GM19455 (cell line): ENCODE measurements around the gene BTBD9.

ENCODE experiments used
- ATAC-seq: cut with Tn5 transposase; IDR thresholded peaks from one replicate; pipeline ENCODE4 v1.9.1; 2021; ENCODE audit not compliant: unreplicated experiment

BTBD9 gene

DNA sequence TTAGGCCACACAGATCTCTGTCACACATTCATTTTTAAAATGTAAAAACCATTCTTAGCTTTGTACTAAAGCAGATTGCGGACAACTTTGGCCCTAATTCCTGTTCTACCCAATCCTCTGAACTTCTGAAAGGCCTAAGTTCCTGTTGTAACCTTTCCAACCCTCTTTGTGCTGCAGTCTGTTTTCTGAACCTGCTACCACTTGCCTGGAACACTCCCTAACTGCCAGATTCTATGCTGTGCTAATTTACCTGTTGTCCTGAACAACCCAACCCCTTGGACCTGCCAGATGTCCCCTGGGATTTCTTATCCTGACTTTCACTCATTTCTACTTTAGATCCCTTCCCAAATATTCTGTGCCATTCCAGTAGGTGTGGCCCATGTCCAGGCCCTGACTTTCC, 421.5 kb downstream of the BTBD9 start:
- ATAC-seq: no peak

DNA sequence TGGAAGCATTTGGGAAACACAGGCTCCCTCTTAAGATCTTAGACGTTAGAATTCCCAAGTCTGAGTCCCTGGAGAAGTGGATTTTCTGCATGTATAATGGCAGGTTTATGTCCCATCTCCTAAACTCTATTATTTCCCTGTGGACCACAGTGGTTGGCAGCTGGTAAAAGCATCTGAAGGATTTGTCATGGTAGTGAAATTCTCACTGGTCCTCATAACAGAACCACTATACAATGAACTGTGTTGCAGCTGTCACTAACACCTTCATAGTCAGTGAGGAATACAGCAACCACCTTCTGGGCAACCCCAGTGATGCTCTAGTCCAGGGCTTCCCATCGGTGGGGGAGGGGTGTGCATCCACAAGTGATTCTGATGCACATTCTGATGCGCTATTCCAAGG, 423.3 kb downstream of the BTBD9 start:
- ATAC-seq: no peak

DNA sequence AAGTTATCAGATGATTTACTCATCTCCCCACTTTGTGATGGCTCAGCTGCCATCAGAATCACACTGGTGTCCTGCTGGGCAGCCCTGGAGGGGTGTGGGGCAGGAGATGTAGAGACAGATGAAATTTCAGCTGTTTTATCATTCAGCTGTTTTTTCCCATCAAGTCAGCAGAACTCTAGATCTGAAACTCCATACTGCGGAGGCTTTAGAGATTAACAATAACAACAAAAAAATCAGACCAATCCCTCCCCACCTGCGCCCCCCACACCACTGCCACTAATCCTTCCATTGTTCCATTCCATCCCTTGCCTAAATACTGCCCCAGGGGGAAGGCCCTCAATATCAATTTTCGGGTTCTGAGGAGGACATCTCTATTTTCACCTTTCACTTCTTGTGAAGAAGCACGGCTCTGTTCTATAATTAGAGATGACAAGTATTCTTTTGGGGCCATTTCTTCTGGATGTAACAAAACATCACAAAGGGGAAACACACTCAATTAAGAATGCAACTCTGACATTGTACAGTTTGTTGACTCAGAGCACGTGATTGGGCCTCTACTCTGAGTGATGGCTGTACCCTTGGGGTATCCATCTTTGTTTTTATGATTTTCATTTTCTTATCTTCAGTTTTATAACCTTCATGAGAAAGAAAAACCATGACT, 423.9 kb downstream of the BTBD9 start:
- ATAC-seq: no peak

DNA sequence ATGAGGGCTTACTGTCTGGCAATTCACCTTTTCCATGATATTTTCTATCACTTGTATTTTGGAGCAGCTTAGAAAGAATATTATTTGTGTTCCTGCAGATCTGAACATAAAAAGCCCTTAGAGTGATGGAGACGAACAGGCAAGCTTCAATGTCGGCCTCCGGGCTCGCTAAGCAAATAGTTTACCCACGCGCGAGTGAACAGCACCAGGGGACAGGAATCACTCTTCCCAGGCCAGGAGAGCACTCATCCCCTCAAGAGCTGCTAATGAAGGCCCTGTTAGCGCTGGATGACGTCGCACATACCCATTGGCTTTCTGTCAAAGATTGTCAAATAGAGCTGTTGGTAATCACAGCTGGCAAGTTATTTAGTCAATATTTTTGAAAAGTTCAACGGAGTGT, 424.5 kb downstream of the BTBD9 start:
- no peak for ATAC-seq

DNA sequence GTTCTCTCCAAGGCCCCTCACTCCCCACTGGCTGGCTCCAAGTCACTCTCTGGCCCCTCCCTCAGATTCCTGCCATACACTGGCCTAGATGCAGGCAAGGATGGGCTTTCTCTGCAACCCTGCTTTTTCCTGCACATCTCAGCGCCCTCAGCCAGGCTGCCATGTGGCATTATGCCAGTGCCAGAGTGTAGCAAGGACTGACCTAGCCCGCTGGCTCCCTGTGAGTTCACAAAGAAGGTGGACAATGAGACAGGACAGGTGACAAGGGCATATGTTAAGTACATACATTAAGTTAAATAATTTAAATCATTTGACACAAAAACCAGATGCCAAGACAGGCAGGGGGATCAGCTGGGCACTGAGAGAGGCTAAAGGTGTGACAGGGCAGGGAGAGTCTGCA, 425.6 kb downstream of the BTBD9 start:
- ATAC-seq: no peak

DNA sequence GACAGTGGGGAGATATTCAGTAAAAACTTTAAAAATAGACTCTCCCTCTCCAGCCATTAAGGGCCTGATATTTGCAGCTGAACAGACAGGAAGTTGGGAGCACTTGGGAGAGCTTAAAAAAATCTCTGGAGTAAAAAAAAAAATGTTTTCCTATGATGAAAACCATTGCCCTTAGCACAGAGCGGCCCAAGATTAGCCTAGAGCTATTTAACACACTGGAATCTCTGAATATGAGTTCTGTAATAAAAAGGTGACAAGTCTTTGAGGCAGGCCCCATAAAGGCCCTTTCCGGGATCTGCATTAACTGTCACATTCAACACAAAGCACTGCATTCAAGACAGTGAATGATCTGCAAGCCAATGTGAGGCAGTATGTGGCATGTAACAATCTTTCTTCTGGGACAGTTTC, 426.5 kb downstream of the BTBD9 start:
- ATAC-seq: no peak

DNA sequence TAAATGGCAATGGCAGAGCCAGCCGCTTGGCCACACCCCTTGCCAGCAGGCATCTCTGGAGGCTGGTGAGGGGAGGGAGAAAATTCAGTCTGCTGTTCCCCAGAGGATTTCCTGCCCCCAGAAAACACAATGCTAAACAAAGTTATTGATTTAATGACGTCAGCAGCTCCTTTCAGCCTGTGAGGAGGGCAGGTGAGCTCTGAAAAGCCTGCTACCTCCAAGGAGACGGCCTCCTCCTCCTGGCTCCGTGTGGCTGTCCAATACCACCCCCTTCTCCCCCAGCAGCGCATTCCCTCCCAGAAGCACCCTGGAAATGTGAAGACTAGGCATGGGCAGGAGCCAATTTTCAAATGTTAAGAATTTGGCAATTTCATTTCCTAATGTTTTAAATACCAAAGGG, 427.1 kb downstream of the BTBD9 start:
- no peak for ATAC-seq

DNA sequence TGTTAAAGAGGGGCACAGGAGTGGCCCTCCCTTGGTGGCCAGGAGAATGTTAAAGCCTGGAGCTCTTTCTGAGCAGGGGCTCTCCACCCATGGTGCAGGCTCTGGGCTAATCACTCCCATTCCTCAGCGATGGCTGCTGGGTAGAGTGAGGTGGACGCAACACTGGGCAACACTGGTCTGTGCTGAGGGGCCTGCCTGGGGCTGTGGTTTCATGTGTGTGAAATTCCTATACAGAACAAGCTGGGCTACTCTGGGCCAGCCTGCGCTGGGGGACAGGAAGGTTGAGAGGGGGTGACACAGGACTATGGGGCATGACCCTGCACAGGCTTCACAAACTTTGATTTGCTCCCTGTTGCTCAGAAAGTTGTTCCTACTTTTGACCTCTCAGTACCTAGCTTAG, 427.6 kb downstream of the BTBD9 start:
- no peak for ATAC-seq

DNA sequence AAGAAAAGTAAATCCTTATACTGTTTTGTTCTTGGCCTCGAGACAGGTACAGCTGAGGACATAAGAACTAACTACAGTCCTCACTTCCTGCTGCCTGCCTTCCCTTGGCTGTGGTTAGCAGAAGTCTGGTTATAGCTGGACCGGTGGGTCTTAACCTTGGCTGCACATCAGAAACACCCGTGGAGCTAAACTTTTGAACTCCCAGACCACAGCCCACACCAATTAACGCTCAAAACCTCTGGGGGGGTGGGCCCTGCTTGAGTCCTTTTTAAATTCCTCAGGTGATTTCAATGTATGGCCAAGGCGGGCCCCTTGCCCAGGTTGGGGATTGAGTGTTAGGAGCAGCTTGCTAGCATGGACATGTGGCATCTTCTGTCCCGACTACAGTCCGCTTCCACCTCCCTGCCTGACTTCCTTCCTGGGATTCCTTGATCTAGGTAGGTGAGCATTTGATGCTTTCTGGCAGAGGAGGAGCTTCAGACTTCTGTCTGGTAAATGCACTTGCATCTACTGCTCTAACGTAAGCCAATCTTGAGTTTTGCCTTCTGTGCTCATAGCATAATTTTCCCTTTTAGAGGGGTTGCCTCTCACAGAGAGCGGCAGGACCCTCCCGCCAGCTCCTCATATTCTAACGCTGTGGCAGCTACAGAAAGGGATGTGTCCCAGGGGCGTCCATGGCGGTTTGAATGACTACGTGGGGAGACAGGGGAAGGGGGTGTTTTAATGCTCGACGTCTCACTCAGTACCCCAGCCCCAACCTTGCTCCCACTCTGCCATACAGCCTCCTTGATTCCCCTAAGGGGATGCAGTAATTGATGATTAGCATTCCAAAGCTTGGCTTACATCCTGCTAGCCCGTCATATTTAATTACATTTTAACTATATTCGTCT, 430.1 kb downstream of the BTBD9 start:
- no peak for ATAC-seq

DNA sequence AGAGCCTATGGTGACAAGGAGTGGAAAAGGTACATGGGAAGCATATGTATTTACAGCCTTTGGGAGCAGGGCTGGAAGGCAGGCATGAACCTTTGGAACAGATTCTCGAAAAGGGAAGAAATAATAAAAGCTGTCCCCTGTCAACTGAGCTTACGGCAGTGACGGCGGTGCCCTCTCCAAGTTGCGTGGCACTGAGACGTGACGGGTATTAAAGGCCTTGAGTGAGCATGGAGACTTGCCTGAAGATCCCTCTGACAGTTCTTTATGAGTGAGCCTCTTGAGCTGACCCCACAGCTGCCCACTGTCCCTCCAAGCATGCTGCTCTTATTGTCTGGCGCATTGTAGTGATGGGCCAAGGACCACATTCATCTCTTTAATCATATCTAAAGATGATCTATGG, 431.7 kb downstream of the BTBD9 start:
- no peak for ATAC-seq

DNA sequence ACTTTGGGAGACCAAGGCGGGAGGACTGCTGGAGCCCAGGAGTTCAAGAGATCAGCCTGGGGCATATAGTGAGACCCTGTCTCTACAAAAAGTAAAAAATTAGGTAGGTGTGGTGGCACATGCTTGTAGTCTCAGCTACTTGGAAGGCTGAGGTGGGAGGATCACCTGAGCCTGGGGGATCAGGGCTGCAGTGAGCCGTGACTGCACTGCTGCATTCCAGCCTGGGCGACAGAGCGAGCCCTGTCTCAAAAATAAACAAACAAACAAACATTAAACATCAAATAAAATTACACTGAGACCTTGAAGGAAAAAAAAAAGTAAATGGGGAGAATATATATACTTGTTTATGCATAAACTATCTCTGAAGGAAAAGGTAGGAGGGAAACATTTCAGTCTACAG, 432.4 kb downstream of the BTBD9 start:
- no peak for ATAC-seq

DNA sequence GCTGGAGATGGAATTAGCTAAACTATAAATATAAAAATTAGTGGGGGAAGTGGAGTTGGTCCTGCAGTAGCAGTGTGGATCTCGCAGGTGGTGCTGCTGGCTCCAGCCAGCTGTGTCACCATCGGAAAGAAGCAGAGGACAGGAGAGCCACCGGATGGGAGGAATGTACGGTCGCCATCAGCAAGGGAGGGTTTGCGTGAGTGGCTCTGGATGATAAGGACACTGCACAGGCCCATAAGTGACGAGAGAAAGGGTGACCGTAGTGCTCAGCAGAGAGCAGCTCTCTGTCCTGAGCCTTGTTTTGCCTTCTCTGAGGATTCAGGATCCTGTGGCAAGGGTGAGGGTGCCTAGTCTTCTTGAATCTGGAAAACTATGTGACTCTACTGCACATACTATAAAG, 441.5 kb downstream of the BTBD9 start:
- ATAC-seq: no peak

DNA sequence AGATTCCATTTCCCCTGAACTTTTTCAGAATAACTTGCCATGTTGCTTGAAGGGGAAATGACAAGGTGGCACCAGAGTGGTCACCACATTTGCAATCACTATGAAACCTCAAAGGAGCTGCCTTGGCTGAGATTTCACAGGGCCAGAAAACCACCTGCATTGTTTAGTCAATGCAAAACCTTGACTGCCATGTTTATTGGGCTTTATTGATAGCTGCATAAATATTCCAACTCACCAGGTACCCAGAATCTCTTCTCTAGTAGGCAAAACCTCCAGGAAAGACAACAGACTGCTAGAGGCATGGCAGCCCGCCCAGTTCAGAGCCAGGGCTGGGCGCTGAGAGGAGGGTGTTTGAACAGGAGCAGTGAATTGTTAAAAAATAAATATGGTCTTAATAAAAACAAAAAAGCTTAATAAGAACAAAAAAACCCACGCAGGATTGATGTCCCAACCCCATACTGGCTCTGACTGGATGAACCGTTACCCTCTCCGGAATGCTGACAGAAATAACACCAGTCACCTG, 444.6 kb downstream of the BTBD9 start:
- no peak for ATAC-seq

DNA sequence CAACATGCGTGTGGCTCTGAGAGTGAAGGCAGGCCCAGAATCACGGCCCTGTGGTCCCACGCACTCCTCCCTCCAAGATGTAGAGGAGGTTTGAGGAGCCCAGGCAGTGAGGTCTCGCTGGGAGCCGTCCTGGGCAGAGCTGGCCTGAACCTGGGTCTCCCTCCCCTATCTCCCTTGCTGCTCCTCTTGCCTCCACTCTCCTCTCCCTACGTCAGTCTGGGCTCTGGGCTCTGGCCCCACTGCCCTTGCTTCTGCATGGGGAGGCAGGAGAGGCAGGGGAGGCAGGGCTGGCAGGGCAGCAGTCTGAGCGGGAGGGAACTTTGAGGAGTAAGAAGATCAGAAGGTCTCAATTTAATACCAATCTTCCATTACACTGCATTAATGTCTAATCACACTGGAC, 445.1 kb downstream of the BTBD9 start:
- ATAC-seq: no peak

DNA sequence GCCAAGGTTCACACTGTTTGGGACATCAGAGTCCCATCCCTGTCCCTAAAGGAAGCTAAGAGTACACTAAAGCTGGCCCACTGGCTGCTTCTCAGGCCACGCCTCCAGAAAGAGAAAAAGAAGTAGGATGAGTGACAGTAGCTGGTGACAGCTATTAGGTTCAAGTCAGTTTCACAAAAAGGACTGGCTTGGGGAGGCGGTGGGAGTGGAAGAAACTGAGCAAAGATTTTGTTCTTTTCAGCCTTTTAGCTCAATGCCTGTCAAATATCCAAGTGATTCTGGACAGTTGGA, 445.5 kb downstream of the BTBD9 start:
- ATAC-seq: no peak

DNA sequence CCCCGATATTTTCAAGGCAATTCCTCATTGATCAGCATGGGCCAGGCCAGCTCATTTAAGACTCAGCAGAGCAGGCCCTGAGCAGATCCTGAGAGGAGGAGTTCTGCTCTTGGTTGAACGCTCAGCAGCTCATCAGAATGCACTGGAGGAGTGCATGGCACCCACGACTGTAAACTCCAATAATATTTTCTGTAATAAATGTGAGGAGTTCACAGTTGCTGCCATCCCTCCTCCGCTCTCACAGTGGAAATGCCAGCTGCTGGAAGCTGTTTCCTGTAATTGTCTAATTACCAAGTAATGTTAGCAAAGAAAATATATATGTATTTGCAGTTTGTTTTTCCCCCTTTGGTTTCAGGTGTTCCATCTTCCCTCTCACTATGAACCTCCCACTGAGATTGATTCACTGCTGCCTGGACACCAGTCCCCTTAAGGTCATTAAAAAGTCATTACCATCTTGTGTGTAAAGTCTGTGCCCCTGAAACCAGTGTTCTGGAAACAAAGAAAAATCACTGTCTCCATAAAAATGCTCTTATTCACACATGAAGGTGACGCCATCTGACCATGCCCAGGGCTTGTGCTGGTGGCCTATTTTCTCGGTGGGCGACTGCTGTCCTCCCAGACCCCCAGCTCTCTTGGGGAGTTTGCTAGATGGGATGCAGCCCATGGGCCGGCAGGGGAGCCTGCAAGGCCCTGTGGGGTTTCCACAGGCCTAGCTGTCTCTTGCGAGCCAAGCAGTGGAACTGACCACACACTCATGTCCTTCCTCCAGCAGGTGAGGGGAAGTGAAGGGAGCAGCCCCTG, 446.0 kb downstream of the BTBD9 start:
- ATAC-seq: no peak

DNA sequence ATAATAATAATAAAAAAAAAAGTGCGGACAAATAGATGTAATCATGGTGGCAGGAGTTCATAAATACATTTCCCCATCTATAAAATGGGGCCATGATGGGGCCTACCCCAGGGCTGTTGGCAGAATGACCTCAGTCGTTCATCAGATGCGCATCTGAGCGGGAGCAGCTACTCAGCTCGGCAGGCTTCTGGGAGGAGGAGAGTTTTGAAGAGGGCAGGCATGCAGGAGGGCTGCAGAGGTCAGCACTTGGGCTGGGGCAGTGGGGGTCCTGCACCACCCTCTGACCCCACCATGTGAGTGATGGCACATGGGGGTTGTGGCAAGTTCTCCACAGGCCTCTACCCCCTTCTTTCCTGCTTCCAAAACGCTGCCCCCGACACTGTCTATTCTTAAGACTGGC, 446.7 kb downstream of the BTBD9 start:
- ATAC-seq: no peak

DNA sequence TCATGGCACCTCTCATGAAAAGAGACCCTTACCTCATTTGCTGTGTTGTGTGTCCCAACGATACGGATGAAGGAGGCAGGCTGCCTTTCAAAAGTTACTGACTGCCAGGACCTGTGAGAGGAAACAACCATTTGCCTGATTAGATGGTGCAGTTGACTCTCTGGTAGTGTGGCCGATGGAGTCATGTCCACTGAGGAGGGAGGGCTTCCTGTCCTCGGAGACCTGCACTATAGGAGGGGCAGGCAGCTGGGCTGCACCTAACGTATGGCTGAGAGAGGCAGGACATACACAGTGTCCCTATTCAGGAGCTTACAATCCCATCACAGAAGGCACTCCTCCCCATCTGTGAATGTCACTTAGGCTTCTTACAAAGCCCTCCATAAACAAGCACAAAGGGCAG, 447.2 kb downstream of the BTBD9 start:
- no peak for ATAC-seq

DNA sequence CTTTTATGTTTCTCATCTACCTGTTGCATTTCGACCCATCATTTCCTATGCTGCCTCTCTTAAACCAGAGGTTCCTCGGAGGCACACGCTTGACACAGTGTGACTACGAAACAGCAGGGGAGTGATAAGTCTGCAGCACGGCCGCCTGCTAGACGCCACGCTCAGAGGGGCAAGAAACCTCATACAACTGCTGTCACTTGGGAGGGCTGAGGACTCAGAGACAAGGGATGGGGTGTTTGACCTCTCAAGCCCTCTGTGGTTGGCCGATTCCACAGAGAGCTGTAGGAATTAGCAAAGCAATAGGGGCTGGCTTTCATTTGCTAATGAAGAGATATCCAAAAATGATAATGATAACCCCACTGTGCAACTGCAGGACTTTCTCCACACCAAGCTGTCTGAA, 447.7 kb downstream of the BTBD9 start:
- no peak for ATAC-seq

DNA sequence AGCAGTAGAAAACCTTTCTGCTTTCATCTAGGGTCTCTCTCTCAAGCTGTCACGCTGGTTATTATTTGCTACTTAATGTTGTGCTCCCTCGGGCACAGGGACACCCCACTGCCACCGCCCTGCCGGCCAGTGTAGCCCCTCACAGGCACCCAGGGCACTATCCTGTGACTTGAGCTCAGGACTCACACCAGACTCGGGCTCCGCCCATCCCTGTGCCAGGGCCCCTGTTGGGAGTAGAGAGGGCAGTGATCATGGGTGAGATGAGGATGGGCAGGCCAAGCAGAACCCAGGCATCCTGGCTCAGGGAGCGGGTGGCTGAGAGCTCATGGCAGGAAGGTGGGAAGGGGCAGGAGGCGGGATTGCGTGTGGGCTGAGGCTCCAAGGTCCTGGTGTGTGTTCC, 448.3 kb downstream of the BTBD9 start:
- ATAC-seq: no peak

DNA sequence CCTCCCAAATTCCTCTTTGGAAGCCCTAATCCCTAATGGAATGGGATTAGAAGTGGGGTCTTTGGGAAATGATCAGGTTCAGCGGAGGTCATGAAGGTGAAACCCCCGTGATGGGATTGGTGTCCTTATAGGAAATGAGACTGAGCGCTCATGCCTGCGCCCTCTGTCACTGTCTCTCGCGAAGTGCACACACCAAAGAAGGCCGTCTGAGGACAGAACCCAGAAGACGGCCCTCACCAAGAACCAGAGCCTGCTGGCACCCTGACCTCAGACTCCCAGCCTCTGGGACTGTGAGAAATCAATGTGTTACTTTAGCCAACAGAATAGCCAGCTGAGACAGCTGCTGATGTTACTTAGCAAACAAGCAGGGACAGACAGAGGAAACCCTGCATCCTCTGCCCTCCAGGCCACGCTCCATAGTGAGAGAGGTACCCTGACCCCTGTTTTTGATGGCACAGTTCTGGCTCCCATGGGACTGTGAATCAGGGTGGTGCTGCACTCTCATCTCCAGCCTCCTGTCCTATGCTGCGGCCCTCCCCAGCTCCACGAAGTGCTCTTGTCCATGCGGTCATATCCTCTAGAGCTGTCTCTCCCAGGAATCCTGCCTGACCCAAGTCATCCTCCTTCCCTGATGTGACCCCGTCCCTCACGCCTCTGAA, 450.9 kb downstream of the BTBD9 start:
- ATAC-seq: no peak
